Duodenal mucosa (tissue), 2 donors: Measurements from ENCODE around the gene MUSTN1.

Source experiments
- H3K27ac ChIP-seq: one replicate; pipeline ENCODE4 v1.7.0; 2013; ENCODE audit warnings: low read depth, low read length
- H3K27me3 ChIP-seq, 2 donors: one replicate each; pipeline ENCODE4 v1.7.0; 2013; ENCODE audit warnings: low read length in 2 of 2, control low read depth in 1 of 2; ENCODE audit not compliant: insufficient read depth in 2 of 2, control insufficient read depth in 1 of 2
- H3K36me3 ChIP-seq, 2 donors: one replicate each; pipeline ENCODE4 v1.7.0; 2013; ENCODE audit warnings: low read length in 2 of 2, control low read depth in 1 of 2; ENCODE audit not compliant: insufficient read depth in 2 of 2, control insufficient read depth in 1 of 2
- H3K4me1 ChIP-seq, 2 donors: one replicate each; pipeline ENCODE4 v1.7.0; 2013; ENCODE audit warnings: low read length in 2 of 2, control low read depth in 1 of 2; ENCODE audit not compliant: insufficient read depth in 2 of 2, control insufficient read depth in 1 of 2
- H3K4me3 ChIP-seq, 2 donors: one replicate each; pipeline ENCODE4 v1.7.0; 2013; ENCODE audit warnings: low read length in 2 of 2, low read depth in 1 of 2
- H3K9ac ChIP-seq, 2 donors: one replicate each; pipeline ENCODE4 v1.7.0; 2013; ENCODE audit warnings: low read length in 2 of 2, low read depth in 1 of 2
- H3K9me3 ChIP-seq, 2 donors: one replicate each; pipeline ENCODE4 v1.7.0; 2013; ENCODE audit warnings: low read length in 2 of 2, control low read depth in 1 of 2; ENCODE audit not compliant: control insufficient read depth in 1 of 2

The MUSTN1 gene

GRCh38 chr3:52795298-52795900 is 39.4 kb downstream of the MUSTN1 start:
- no peaks in the 10 kb centered on the region for H3K36me3 ChIP-seq
- no peaks in the 10 kb centered on the region for H3K4me1 ChIP-seq
- no peaks in the 10 kb centered on the region for H3K27me3 ChIP-seq
- H3K4me3 ChIP-seq: no peak overlapping the region
- H3K27ac ChIP-seq: no peak overlapping the region
- no peak overlapping the region for H3K9ac ChIP-seq
- H3K9me3 ChIP-seq: no peaks in the 10 kb centered on the region

GRCh38 chr3:52794612-52795099 is 40.2 kb downstream of the MUSTN1 start, which contains the start of gene ITIH3:
Gene ITIH3 (plus strand): TSS chr3:52794796. CDS start chr3:52794804, 8 bp downstream.
- H3K9me3 ChIP-seq: no peaks in the 10 kb centered on the region
- H3K4me1 ChIP-seq: no peaks in the 10 kb centered on the region
- no peak within 1 kb of the TSS for H3K9ac ChIP-seq
- H3K36me3 ChIP-seq: no peaks in the 10 kb centered on the region
- H3K27me3 ChIP-seq: no peaks in the 10 kb centered on the region
- H3K4me3 ChIP-seq: no peak within 1 kb of the TSS
- no peak within 1 kb of the TSS for H3K27ac ChIP-seq

- no peak overlapping the region for H3K9ac ChIP-seq
- H3K9me3 ChIP-seq: no peaks in the 10 kb centered on the region
- no peaks in the 10 kb centered on the region for H3K36me3 ChIP-seq
- H3K4me1 ChIP-seq: no peaks in the 10 kb centered on the region
- H3K27ac ChIP-seq: no peak overlapping the region
- no peaks in the 10 kb centered on the region for H3K27me3 ChIP-seq
- H3K4me3 ChIP-seq: no peak overlapping the region
These were observed 40.9 kb downstream of the MUSTN1 start for GRCh38 chr3:52793702-52794611.

GRCh38 chr3:52792961-52793695 is 41.7 kb downstream of the MUSTN1 start:
- no peak overlapping the region for H3K9ac ChIP-seq
- no peaks in the 10 kb centered on the region for H3K4me1 ChIP-seq
- no peaks in the 10 kb centered on the region for H3K36me3 ChIP-seq
- no peak overlapping the region for H3K4me3 ChIP-seq
- no peak overlapping the region for H3K27ac ChIP-seq
- H3K9me3 ChIP-seq: no peaks in the 10 kb centered on the region
- H3K27me3 ChIP-seq: no peaks in the 10 kb centered on the region

- Histone ChIP-seq H3K4me1 (no peaks in the 10 kb centered on the region), H3K4me3 (no peak overlapping the region), H3K36me3 (no peaks in the 10 kb centered on the region), H3K9ac (no peak overlapping the region), H3K9me3 (no peaks in the 10 kb centered on the region), H3K27me3 (no peaks in the 10 kb centered on the region), H3K27ac (no peak overlapping the region)
These were observed 42.4 kb downstream of the MUSTN1 start for GRCh38 chr3:52792413-52792812.

- Histone ChIP-seq H3K9ac (no peak overlapping the region), H3K27me3 (no peaks in the 10 kb centered on the region), H3K4me1 (no peaks in the 10 kb centered on the region), H3K36me3 (no peaks in the 10 kb centered on the region), H3K9me3 (no peaks in the 10 kb centered on the region), H3K27ac (no peak overlapping the region), H3K4me3 (no peak overlapping the region)
These were observed 42.9 kb downstream of the MUSTN1 start for GRCh38 chr3:52791928-52792327.

GRCh38 chr3:52791366-52791765 is 43.5 kb downstream of the MUSTN1 start:
- Histone ChIP-seq H3K9me3 (no peaks in the 10 kb centered on the region), H3K4me1 (no peaks in the 10 kb centered on the region), H3K27me3 (no peaks in the 10 kb centered on the region), H3K27ac (no peak overlapping the region), H3K9ac (no peak overlapping the region), H3K36me3 (no peaks in the 10 kb centered on the region), H3K4me3 (no peak overlapping the region)

GRCh38 chr3:52790741-52791140 is 44.1 kb downstream of the MUSTN1 start:
- Histone ChIP-seq H3K4me3 (no peak overlapping the region), H3K4me1 (no peaks in the 10 kb centered on the region), H3K27ac (no peak overlapping the region), H3K9me3 (no peaks in the 10 kb centered on the region), H3K27me3 (no peaks in the 10 kb centered on the region), H3K9ac (no peak overlapping the region), H3K36me3 (no peaks in the 10 kb centered on the region)

- no peak overlapping the region for H3K9ac ChIP-seq
These were observed 44.5 kb downstream of the MUSTN1 start for GRCh38 chr3:52790337-52790736.

GRCh38 chr3:52789746-52790040 is 45.1 kb downstream of the MUSTN1 start:
- no peak overlapping the region for H3K27ac ChIP-seq
- no peaks in the 10 kb centered on the region for H3K9me3 ChIP-seq
- no peaks in the 10 kb centered on the region for H3K36me3 ChIP-seq
- no peak overlapping the region for H3K4me3 ChIP-seq
- H3K27me3 ChIP-seq: no peaks in the 10 kb centered on the region
- no peaks in the 10 kb centered on the region for H3K4me1 ChIP-seq
- H3K9ac ChIP-seq: no peak overlapping the region

More at GRCh38 chr3:52790337-52790736, 44.5 kb downstream of the MUSTN1 start:
- no peaks in the 10 kb centered on the region for H3K9me3 ChIP-seq
- H3K4me3 ChIP-seq: no peak overlapping the region
- no peaks in the 10 kb centered on the region for H3K27me3 ChIP-seq
- H3K36me3 ChIP-seq: no peaks in the 10 kb centered on the region
- H3K27ac ChIP-seq: no peak overlapping the region
- no peaks in the 10 kb centered on the region for H3K4me1 ChIP-seq
